ENCODE measurements around the gene TFDP2. TPM values are rescaled to one million over a fixed set of nuclear protein-coding genes. Genes with fewer than 3 reads are reported as not detected.

Gene TFDP2
- total and polyA plus RNA-seq, 2 experiments from 2014 or later = 150 to 410 TPM

GRCh38 chr3:141930801-141931200 lies 218.5 kb downstream of the TFDP2 start (continued):
- TF ChIP-seq, protein P1, sequence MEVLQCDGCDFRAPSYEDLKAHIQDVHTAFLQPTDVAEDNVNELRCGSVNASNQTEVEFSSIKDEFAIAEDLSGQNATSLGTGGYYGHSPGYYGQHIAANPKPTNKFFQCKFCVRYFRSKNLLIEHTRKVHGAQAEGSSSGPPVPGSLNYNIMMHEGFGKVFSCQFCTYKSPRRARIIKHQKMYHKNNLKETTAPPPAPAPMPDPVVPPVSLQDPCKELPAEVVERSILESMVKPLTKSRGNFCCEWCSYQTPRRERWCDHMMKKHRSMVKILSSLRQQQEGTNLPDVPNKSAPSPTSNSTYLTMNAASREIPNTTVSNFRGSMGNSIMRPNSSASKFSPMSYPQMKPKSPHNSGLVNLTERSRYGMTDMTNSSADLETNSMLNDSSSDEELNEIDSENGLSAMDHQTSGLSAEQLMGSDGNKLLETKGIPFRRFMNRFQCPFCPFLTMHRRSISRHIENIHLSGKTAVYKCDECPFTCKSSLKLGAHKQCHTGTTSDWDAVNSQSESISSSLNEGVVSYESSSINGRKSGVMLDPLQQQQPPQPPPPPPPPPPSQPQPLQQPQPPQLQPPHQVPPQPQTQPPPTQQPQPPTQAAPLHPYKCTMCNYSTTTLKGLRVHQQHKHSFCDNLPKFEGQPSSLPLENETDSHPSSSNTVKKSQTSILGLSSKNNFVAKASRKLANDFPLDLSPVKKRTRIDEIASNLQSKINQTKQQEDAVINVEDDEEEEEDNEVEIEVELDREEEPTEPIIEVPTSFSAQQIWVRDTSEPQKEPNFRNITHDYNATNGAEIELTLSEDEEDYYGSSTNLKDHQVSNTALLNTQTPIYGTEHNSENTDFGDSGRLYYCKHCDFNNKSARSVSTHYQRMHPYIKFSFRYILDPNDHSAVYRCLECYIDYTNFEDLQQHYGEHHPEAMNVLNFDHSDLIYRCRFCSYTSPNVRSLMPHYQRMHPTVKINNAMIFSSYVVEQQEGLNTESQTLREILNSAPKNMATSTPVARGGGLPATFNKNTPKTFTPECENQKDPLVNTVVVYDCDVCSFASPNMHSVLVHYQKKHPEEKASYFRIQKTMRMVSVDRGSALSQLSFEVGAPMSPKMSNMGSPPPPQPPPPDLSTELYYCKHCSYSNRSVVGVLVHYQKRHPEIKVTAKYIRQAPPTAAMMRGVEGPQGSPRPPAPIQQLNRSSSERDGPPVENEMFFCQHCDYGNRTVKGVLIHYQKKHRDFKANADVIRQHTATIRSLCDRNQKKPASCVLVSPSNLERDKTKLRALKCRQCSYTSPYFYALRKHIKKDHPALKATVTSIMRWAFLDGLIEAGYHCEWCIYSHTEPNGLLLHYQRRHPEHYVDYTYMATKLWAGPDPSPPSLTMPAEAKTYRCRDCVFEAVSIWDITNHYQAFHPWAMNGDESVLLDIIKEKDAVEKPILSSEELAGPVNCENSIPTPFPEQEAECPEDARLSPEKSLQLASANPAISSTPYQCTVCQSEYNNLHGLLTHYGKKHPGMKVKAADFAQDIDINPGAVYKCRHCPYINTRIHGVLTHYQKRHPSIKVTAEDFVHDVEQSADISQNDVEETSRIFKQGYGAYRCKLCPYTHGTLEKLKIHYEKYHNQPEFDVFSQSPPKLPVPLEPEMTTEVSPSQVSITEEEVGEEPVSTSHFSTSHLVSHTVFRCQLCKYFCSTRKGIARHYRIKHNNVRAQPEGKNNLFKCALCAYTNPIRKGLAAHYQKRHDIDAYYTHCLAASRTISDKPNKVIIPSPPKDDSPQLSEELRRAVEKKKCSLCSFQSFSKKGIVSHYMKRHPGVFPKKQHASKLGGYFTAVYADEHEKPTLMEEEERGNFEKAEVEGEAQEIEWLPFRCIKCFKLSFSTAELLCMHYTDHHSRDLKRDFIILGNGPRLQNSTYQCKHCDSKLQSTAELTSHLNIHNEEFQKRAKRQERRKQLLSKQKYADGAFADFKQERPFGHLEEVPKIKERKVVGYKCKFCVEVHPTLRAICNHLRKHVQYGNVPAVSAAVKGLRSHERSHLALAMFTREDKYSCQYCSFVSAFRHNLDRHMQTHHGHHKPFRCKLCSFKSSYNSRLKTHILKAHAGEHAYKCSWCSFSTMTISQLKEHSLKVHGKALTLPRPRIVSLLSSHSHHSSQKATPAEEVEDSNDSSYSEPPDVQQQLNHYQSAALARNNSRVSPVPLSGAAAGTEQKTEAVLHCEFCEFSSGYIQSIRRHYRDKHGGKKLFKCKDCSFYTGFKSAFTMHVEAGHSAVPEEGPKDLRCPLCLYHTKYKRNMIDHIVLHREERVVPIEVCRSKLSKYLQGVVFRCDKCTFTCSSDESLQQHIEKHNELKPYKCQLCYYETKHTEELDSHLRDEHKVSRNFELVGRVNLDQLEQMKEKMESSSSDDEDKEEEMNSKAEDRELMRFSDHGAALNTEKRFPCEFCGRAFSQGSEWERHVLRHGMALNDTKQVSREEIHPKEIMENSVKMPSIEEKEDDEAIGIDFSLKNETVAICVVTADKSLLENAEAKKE (CRISPR knock-in tag; IDR thresholded peaks at IDR 0.05) = no peak
- TF ChIP-seq, protein P2, sequence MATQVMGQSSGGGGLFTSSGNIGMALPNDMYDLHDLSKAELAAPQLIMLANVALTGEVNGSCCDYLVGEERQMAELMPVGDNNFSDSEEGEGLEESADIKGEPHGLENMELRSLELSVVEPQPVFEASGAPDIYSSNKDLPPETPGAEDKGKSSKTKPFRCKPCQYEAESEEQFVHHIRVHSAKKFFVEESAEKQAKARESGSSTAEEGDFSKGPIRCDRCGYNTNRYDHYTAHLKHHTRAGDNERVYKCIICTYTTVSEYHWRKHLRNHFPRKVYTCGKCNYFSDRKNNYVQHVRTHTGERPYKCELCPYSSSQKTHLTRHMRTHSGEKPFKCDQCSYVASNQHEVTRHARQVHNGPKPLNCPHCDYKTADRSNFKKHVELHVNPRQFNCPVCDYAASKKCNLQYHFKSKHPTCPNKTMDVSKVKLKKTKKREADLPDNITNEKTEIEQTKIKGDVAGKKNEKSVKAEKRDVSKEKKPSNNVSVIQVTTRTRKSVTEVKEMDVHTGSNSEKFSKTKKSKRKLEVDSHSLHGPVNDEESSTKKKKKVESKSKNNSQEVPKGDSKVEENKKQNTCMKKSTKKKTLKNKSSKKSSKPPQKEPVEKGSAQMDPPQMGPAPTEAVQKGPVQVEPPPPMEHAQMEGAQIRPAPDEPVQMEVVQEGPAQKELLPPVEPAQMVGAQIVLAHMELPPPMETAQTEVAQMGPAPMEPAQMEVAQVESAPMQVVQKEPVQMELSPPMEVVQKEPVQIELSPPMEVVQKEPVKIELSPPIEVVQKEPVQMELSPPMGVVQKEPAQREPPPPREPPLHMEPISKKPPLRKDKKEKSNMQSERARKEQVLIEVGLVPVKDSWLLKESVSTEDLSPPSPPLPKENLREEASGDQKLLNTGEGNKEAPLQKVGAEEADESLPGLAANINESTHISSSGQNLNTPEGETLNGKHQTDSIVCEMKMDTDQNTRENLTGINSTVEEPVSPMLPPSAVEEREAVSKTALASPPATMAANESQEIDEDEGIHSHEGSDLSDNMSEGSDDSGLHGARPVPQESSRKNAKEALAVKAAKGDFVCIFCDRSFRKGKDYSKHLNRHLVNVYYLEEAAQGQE (IDR thresholded peaks at IDR 0.05; ENCODE audit: unreplicated experiment) = no peak
- no peak for TF ChIP-seq STAT1 (IDR thresholded peaks at IDR 0.05; ENCODE audit: unreplicated experiment)
- no peak for TF ChIP-seq EZH2phosphoT487 (IDR thresholded peaks at IDR 0.05; ENCODE audit: unreplicated experiment)
- TF ChIP-seq ETS1 (IDR thresholded peaks at IDR 0.05) = no peak
- no peak for TF ChIP-seq POLR2AphosphoS5 (IDR thresholded peaks at IDR 0.05; ENCODE audit: low read depth)

All from GM23338 (cell line).